Heart left ventricle (tissue), 13 donors: ENCODE measurements around the gene ABTB2.

Source experiments
- POLR2A ChIP-seq, 2 donors: fragments of 450-650 bp; IDR thresholded peaks; one replicate each; pipeline ENCODE4 v1.6.1; 2017; ENCODE audit warnings: antibody characterized with exemption in 2 of 2, mild to moderate bottlenecking in 2 of 2, moderate library complexity in 2 of 2
- TF ChIP-seq, protein P1 (sequence below), 12 donors: fragments of 200-600 bp; sonication (generic) in 4 of 12; IDR thresholded peaks; one replicate each; pipeline versions ENCODE4 v1.5.0 to v1.8.0; 2018 to 2022; ENCODE audit warnings: antibody characterized with exemption in 12 of 12, mild to moderate bottlenecking in 5 of 12
- donor health status: ischemic (EF 13 %, LVEDD 7.1; RV severe dilation, severe dysfunction).
- donor health status: DM: no; HTN: yes; CAD: no.
- donor health status: DM: no; HTN: no; CAD: no.
- donor health status: ischemic (EF 25% LVEDD 6.9; RV normal size, moderate dysfunction).
- donor health status: ischemic (EF 25% LVEDD 5.7; RV mildly dilated, moderate dysfunction).
- donor health status: ischemic (EF 35%, LVEDD 5.7; RV mildly dilated, moderate dysfunction).
- donor health status: nonischemic (EF 11% LVEDD 7.7; RV severe dilation, severe dysfunction).
- donor health status: DM: yes; HTN: yes; CAD: no.
- donor health status: PGD.
- donor health status: ischemic (EF 29% LVEDD 5.4; RV normal size, mild dysfunction).
- donor health status: nonischemic (EF 23%, LVEDD 6.1; RV moderate dilation, normal function).

DNA sequence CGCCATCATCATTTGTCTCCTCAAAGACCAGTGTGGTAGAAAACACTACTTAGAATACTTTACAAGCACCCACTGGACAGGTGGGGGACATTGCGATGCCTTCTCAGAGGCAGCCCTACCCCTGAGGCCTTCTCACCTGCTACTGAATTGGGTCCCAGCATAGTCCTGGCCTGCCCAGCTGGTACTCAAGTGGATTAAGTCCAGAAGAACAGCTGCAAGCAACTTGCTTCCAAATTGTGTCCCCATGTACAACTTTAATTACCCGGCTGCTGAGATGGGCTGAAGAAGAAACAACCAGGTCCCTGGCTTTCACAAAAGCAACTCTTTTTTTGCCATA lies 12.3 kb downstream of the ABTB2 start:
- TF ChIP-seq, protein P1, sequence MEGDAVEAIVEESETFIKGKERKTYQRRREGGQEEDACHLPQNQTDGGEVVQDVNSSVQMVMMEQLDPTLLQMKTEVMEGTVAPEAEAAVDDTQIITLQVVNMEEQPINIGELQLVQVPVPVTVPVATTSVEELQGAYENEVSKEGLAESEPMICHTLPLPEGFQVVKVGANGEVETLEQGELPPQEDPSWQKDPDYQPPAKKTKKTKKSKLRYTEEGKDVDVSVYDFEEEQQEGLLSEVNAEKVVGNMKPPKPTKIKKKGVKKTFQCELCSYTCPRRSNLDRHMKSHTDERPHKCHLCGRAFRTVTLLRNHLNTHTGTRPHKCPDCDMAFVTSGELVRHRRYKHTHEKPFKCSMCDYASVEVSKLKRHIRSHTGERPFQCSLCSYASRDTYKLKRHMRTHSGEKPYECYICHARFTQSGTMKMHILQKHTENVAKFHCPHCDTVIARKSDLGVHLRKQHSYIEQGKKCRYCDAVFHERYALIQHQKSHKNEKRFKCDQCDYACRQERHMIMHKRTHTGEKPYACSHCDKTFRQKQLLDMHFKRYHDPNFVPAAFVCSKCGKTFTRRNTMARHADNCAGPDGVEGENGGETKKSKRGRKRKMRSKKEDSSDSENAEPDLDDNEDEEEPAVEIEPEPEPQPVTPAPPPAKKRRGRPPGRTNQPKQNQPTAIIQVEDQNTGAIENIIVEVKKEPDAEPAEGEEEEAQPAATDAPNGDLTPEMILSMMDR (IDR thresholded peaks at IDR 0.05) = no peak
- TF ChIP-seq POLR2A (IDR thresholded peaks at IDR 0.05) = no peak
